GM10248 (cell line): ENCODE results near the gene ASNSD1.
A peak's percentile ranks its signal among the peaks of the same experiment; 100 is the strongest.
"Not testable (repeated sequence)": the region's sequence is repeated elsewhere in the genome, so short reads cannot be mapped to it uniquely, and the experiment has no call there.

ENCODE experiments used
- CTCF ChIA-PET: fragments of 300-600 bp; sonication (Branson Sonifier 250); formaldehyde crosslinking; extraction: SDS; loops from one replicate; lab custom pipeline; 2021; ENCODE audit warnings: antibody characterized with exemption; lab: Yijun Ruan, JAX
- POLR2A ChIA-PET: fragments of 350-650 bp; sonication (Branson Sonifier 250); formaldehyde crosslinking; extraction: SDS; loops from one replicate; lab custom pipeline; 2020; ENCODE audit warnings: antibody characterized with exemption; lab: Yijun Ruan, JAX
- DNase-seq: peaks from one replicate; pipeline ENCODE4 v3.0.0; 2012; ENCODE audit errors: extremely low spot score
- CTCF ChIP-seq: IDR thresholded peaks from 2 replicates; pipeline ENCODE4 v1.5.1; 2012; ENCODE audit warnings: mild to moderate bottlenecking, low read depth; ENCODE audit errors: extremely low read depth, missing control alignments, control extremely low read depth

The ASNSD1 gene

GRCh38 chr2:189698020-189698887 is 37.0 kb downstream of the ASNSD1 start:
- CTCF ChIA-PET: interaction anchor here (0.7 to 3.5 kb wide), 10 partner anchors 11 to 54 kb away, joined by 3 to 35 read pairs (median 6); partner anchors contain the start of gene ASNSD1
- TF ChIP-seq CTCF: peak; percentile 48
- POLR2A ChIA-PET: no interaction called here
- DNase-seq: peak; percentile 26

DNA sequence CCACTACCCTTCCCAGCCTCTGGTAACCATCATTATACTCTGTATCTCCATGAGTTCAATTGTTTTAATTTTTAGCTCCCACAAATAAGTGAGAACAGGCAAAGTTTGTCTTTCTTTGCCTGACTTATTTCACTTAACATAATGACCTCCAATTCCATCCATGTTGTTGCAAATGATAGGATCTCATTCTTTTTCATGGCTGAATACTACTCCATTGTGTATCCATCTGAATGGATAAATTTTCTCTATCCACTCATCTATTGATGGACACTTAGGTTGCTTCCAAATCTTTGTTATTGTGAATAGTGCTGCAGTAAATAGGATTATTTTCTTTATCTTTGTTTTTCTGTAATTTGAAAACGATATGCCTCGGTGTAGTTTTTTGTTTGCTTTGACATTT is 39.4 kb downstream of the ASNSD1 start:
- TF ChIP-seq CTCF: no peak
- no peak for DNase-seq
- ChIA-PET POLR2A (no interaction called here), CTCF (interaction anchor here (1.1 to 3.5 kb wide), 5 partner anchors 11 to 62 kb away, joined by 3 to 35 read pairs (median 9); partner anchors contain the start of genes ASNSD1 and OSGEPL1)

- DNase-seq: no peak
- POLR2A ChIA-PET: no interaction called here
- no peak for TF ChIP-seq CTCF
- CTCF ChIA-PET: interaction anchor here (0.8 to 2.8 kb wide), 11 partner anchors 9 to 61 kb away, joined by 3 to 9 read pairs (median 3); partner anchors contain the start of gene OSGEPL1
These were observed 40.8 kb downstream of the ASNSD1 start for GRCh38 chr2:189702071-189702470.

DNA sequence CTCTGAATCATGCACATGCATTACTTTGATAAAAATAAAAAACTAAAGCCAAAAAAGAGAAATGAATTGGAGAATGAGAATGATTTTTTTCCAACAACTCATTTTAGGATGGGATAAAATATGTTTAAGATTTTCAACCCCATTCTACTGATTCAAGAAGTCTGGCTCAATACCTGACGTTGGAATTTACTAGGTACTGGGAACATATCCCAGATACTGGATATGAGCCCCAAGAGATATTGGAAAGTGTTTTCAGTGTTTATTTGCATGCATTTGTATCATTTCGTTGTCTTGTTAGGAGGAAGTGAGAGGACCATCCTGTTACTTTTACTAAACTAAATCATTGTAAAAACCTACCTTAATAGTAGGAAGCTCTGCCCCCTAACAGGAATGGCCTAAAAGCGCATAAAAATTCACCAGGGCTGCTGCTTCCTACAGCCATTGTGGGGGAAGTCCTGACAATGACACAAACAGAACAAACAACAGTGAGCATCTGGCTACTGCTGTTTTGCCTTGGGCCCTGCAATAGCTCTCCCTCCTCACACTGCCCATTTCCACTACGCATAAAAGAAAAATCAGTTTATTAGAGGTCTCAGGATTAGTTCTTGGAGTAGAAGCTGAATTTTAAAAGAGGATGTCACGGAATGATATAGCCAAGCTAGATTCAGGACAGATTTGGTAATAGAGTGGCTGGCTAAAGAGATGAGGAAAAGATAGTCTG is 48.4 kb downstream of the ASNSD1 start:
- no peak for TF ChIP-seq CTCF
- ChIA-PET CTCF (interaction anchor here (1.6 kb wide), 1 partner anchor 41 kb away, joined by 3 read pairs; no protein-coding TSS in a partner anchor), POLR2A (no interaction called here)
- DNase-seq: no peak

- CTCF ChIA-PET, DNase-seq: not testable (repeated sequence)
These were observed 56.3 kb downstream of the ASNSD1 start for GRCh38 chr2:189717593-189717992.

GRCh38 chr2:189719571-189719970 is 58.3 kb downstream of the ASNSD1 start:
- no peak for TF ChIP-seq CTCF
- DNase-seq: no peak
- ChIA-PET POLR2A (no interaction called here), CTCF (no interaction called here)

More at GRCh38 chr2:189717593-189717992, 56.3 kb downstream of the ASNSD1 start:
- POLR2A ChIA-PET: not testable (repeated sequence)
